Astrocyte (in vitro differentiated cells and primary cell): Measurements from ENCODE around the gene SGCA. TPM values are rescaled to one million over a fixed set of nuclear protein-coding genes. Genes with fewer than 3 reads are reported as not detected.

Experiments used
- DNase-seq: peaks from one replicate; pipeline ENCODE4 v3.0.0-alpha.2; 2010; ENCODE audit warnings: low read depth
- FAIRE-seq: peaks from 2 replicates; lab custom pipeline; 2011; peaks lifted over from hg19 to GRCh38; lab: Jason Lieb, UNC
- H2AFZ ChIP-seq: 2 replicates; pipeline ENCODE4 v1.6.0; 2012; ENCODE audit warnings: low read depth, low read length, inconsistent platforms
- H3K27ac ChIP-seq: 2 replicates; pipeline ENCODE4 v1.5.1; 2011; ENCODE audit warnings: low read depth, low read length, inconsistent platforms
- H3K27me3 ChIP-seq: 2 replicates; pipeline ENCODE4 v1.6.0; 2011; ENCODE audit warnings: low read length, inconsistent platforms; ENCODE audit not compliant: insufficient read depth
- H3K36me3 ChIP-seq: 2 replicates; pipeline ENCODE4 v1.5.1; 2011; ENCODE audit warnings: low read length, inconsistent platforms; ENCODE audit not compliant: insufficient read depth
- H3K4me1 ChIP-seq: 2 replicates; pipeline ENCODE4 v1.5.1; 2011; ENCODE audit warnings: low read length, inconsistent platforms; ENCODE audit not compliant: insufficient read depth
- H3K4me2 ChIP-seq: 2 replicates; pipeline ENCODE4 v1.6.0; 2012; ENCODE audit warnings: low read length, inconsistent platforms
- H3K4me3 ChIP-seq: 2 replicates; pipeline ENCODE4 v1.5.1; 2011; ENCODE audit warnings: low read depth, mild to moderate bottlenecking, low read length, inconsistent platforms; ENCODE audit not compliant: insufficient read depth
- H3K79me2 ChIP-seq: 2 replicates; pipeline ENCODE4 v1.6.0; 2012; ENCODE audit warnings: mild to moderate bottlenecking, low read length, inconsistent platforms; ENCODE audit not compliant: insufficient read depth
- H3K9ac ChIP-seq: 2 replicates; pipeline ENCODE4 v1.6.0; 2012; ENCODE audit warnings: mild to moderate bottlenecking, low read length, inconsistent platforms
- H3K9me3 ChIP-seq: 2 replicates; pipeline ENCODE4 v1.5.1; 2012; ENCODE audit warnings: low read depth, mild to moderate bottlenecking, low read length, inconsistent platforms; ENCODE audit not compliant: insufficient read depth
- H4K20me1 ChIP-seq: 2 replicates; pipeline ENCODE4 v1.6.0; 2012; ENCODE audit warnings: low read length, inconsistent platforms; ENCODE audit not compliant: insufficient read depth
- H3K27ac Mint-ChIP-seq: one replicate; pipeline ENCODE4 v1.8.0; 2021; ENCODE audit warnings: mild to moderate bottlenecking, mixed read lengths; ENCODE audit not compliant: unreplicated experiment
- H3K27me3 Mint-ChIP-seq: one replicate; pipeline ENCODE4 v1.8.0; 2021; ENCODE audit warnings: low read depth, mixed read lengths; ENCODE audit not compliant: unreplicated experiment
- H3K36me3 Mint-ChIP-seq: one replicate; pipeline ENCODE4 v1.8.0; 2021; ENCODE audit warnings: low read depth, mixed read lengths; ENCODE audit not compliant: unreplicated experiment
- H3K4me1 Mint-ChIP-seq: one replicate; pipeline ENCODE4 v1.8.0; 2021; ENCODE audit warnings: low read depth, mixed read lengths; ENCODE audit not compliant: unreplicated experiment
- H3K4me3 Mint-ChIP-seq: one replicate; pipeline ENCODE4 v1.8.0; 2021; ENCODE audit warnings: mild to moderate bottlenecking, moderate library complexity, mixed read lengths; ENCODE audit not compliant: unreplicated experiment
- H3K9me3 Mint-ChIP-seq: one replicate; pipeline ENCODE4 v1.8.0; 2021; ENCODE audit warnings: mild to moderate bottlenecking, mixed read lengths; ENCODE audit not compliant: unreplicated experiment
- EZH2 ChIP-seq: IDR thresholded peaks from 2 replicates; pipeline ENCODE4 v1.6.1; 2012; ENCODE audit warnings: mild to moderate bottlenecking, low read length, inconsistent platforms; ENCODE audit not compliant: insufficient read depth
- total RNA-seq: library from RNA; stranded (reverse); gene quantifications from 2 replicates; pipeline ENCODE4 v1.2.1, GENCODE V29; 2021
- TF ChIP-seq, protein P1 (sequence below): IDR thresholded peaks from 2 replicates; pipeline ENCODE4 v1.5.1; 2011; ENCODE audit warnings: low read depth, mild to moderate bottlenecking, inconsistent platforms, low read length, moderate library complexity; ENCODE audit not compliant: insufficient read depth

The SGCA gene
- total RNA-seq, 1 donor from 2014 or later = 0.32 TPM

DNA sequence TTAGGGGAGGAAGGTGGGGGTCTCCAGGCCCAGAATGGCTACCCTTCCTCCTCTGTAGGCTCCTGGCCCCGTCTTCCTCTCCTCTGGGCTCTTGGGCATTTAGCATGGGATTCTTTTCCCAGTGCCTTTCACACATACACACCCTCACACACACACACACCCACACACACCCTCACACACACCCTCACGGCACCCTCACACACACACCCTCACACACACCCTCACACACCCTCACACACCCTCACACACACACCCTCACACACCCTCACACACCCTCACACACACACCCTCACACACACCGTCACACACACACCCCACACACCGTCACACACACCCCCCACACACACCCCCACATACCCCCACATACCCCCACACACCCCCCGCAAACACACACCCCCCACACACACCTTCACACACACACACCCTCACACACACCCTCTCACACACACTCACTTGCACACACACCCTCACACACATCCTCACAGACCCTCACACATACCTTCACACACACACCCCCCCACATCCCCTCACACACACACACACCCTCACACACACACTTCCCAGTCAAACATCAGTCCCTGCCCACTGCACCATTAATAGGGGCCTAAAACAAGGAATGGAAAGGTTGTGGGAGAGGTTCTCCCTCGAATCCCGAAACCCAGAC, 845 bp downstream of the SGCA start:
- Histone ChIP-seq H3K4me3 (no peak overlapping the region), H3K9me3 (no peaks in the 10 kb centered on the region), H3K9ac (no peak overlapping the region), H3K79me2 (no peaks in the 10 kb centered on the region), H3K36me3 (no peaks in the 10 kb centered on the region), H3K27ac (no peak overlapping the region), H4K20me1 (no peaks in the 10 kb centered on the region), H3K27me3 (no peaks in the 10 kb centered on the region), H2AFZ (no peak overlapping the region), H3K4me1 (peaks cover 7% of the 10 kb centered on the region), H3K4me2 (no peak overlapping the region)
- DNase-seq (no peak), FAIRE-seq (no peak)
- Mint-ChIP-seq H3K27me3 (peaks cover 7% of the 10 kb centered on the region), H3K4me3 (no peak overlapping the region), H3K36me3 (no peaks in the 10 kb centered on the region), H3K4me1 (peaks cover 5% of the 10 kb centered on the region), H3K9me3 (peaks cover 3% of the 10 kb centered on the region), H3K27ac (no peak overlapping the region)
- TF ChIP-seq, protein P1, sequence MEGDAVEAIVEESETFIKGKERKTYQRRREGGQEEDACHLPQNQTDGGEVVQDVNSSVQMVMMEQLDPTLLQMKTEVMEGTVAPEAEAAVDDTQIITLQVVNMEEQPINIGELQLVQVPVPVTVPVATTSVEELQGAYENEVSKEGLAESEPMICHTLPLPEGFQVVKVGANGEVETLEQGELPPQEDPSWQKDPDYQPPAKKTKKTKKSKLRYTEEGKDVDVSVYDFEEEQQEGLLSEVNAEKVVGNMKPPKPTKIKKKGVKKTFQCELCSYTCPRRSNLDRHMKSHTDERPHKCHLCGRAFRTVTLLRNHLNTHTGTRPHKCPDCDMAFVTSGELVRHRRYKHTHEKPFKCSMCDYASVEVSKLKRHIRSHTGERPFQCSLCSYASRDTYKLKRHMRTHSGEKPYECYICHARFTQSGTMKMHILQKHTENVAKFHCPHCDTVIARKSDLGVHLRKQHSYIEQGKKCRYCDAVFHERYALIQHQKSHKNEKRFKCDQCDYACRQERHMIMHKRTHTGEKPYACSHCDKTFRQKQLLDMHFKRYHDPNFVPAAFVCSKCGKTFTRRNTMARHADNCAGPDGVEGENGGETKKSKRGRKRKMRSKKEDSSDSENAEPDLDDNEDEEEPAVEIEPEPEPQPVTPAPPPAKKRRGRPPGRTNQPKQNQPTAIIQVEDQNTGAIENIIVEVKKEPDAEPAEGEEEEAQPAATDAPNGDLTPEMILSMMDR = no peak
- TF ChIP-seq EZH2 = no peak

DNA sequence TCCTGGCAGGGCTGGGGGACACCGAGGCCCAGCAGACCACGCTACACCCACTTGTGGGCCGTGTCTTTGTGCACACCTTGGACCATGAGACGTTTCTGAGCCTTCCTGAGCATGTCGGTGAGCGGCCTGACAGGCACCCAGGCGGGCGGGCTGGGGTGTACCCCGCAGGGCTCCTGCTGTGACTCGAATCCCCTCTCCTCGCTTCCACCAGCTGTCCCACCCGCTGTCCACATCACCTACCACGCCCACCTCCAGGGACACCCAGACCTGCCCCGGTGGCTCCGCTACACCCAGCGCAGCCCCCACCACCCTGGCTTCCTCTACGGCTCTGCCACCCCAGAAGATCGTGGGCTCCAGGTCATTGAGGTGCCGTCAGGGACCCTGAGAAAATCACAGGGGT, 1.6 kb downstream of the SGCA start:
- no peak overlapping the region for H3K4me2 ChIP-seq
- no peaks in the 10 kb centered on the region for H3K9me3 ChIP-seq
- Mint-ChIP-seq H3K9me3 (peaks cover 3% of the 10 kb centered on the region), H3K4me1 (peaks cover 8% of the 10 kb centered on the region), H3K27ac (no peak overlapping the region), H3K36me3 (no peaks in the 10 kb centered on the region), H3K27me3 (peaks cover 7% of the 10 kb centered on the region), H3K4me3 (no peak overlapping the region)
- H4K20me1 ChIP-seq = no peaks in the 10 kb centered on the region
- no peak for TF ChIP-seq EZH2
- TF ChIP-seq, protein P1 = no peak
- DNase-seq (no peak), FAIRE-seq (no peak)
- H3K36me3 ChIP-seq = no peaks in the 10 kb centered on the region
- H3K79me2 ChIP-seq = no peaks in the 10 kb centered on the region
- H3K9ac ChIP-seq = no peak overlapping the region
- no peak overlapping the region for H3K4me3 ChIP-seq
- no peak overlapping the region for H2AFZ ChIP-seq
- H3K4me1 ChIP-seq = peaks cover 6% of the 10 kb centered on the region
- no peaks in the 10 kb centered on the region for H3K27me3 ChIP-seq
- no peak overlapping the region for H3K27ac ChIP-seq

GRCh38 chr17:50168319-50168718, 2.5 kb downstream of the SGCA start:
- Histone ChIP-seq H3K36me3 (no peaks in the 10 kb centered on the region), H3K4me3 (no peak overlapping the region), H4K20me1 (no peaks in the 10 kb centered on the region), H3K9me3 (no peaks in the 10 kb centered on the region), H3K27me3 (no peaks in the 10 kb centered on the region), H3K4me1 (peaks cover 11% of the 10 kb centered on the region), H3K79me2 (no peaks in the 10 kb centered on the region), H3K4me2 (no peak overlapping the region), H3K9ac (no peak overlapping the region), H2AFZ (no peak overlapping the region), H3K27ac (no peak overlapping the region)
- H3K9me3 Mint-ChIP-seq = peaks cover 3% of the 10 kb centered on the region
- no peak for TF ChIP-seq EZH2
- TF ChIP-seq, protein P1 = no peak
- H3K27me3 Mint-ChIP-seq = peaks cover 7% of the 10 kb centered on the region
- DNase-seq (no peak), FAIRE-seq (no peak)
- H3K4me3 Mint-ChIP-seq = no peak overlapping the region
- no peaks in the 10 kb centered on the region for H3K36me3 Mint-ChIP-seq
- peaks cover 13% of the 10 kb centered on the region for H3K4me1 Mint-ChIP-seq
- H3K27ac Mint-ChIP-seq = peak overlapping the region; percentile 26
